Measurements from ENCODE around the gene IQGAP1.

IQGAP1 gene

DNA sequence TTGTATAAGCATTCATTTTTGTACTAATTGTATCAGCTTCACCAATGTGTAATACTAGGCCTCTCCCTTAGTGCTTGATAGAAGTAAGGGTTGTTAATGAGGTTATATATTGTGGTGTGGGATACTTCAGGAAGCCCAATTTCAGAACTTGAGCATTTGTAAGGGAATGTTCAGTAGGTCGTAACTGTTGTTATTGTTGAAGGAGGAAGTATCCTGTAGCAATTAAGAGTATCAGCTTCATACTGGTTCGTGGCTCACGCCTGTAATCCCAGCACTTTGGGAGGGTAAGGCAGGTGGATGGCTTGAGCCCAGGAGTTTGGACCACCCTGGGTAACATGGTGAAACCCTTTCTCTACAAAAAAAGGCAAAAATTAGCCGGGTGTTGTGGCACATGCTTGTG, 30.6 kb downstream of the IQGAP1 start:
- Histone ChIP-seq H3K27ac (no peak overlapping the region), H2AFZ (no peak overlapping the region), H3K4me2 (ENCODE audit: low read length) (no peak overlapping the region), H3K36me3 (ENCODE audit: control insufficient read depth, insufficient read depth, low read length) (no peaks in the 10 kb centered on the region), H3K27me3 (ENCODE audit: control insufficient read depth, insufficient read depth, low read length) (no peaks in the 10 kb centered on the region), H3K9ac (no peak overlapping the region), H3K79me2 (peaks cover 27% of the 10 kb centered on the region), H3K4me3 (ENCODE audit: low read depth, low read length) (no peak overlapping the region), H3K4me1 (peaks cover 5% of the 10 kb centered on the region), H3K9me3 (ENCODE audit: control insufficient read depth, low read length) (no peaks in the 10 kb centered on the region)
- TF ChIP-seq, protein P1, sequence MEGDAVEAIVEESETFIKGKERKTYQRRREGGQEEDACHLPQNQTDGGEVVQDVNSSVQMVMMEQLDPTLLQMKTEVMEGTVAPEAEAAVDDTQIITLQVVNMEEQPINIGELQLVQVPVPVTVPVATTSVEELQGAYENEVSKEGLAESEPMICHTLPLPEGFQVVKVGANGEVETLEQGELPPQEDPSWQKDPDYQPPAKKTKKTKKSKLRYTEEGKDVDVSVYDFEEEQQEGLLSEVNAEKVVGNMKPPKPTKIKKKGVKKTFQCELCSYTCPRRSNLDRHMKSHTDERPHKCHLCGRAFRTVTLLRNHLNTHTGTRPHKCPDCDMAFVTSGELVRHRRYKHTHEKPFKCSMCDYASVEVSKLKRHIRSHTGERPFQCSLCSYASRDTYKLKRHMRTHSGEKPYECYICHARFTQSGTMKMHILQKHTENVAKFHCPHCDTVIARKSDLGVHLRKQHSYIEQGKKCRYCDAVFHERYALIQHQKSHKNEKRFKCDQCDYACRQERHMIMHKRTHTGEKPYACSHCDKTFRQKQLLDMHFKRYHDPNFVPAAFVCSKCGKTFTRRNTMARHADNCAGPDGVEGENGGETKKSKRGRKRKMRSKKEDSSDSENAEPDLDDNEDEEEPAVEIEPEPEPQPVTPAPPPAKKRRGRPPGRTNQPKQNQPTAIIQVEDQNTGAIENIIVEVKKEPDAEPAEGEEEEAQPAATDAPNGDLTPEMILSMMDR (IDR thresholded peaks at IDR 0.05) = no peak

DNA sequence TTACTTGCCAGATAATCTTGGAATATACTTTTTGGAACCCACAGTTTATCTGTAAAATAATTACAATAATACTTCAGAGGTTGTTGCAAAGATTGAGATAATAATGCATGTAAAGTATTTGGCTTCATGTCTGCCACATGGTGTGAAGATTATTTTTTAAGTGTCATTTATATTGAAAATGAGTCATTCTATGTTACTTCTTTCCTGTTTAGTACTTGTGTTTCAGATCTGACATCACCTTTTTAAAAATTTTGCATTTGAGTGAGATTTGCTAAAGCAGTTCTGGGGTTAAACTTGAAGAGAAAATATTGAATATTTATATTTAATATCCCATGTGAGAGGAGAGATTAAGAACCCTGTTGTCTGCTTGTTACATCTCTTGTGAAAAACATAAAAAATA, 31.2 kb downstream of the IQGAP1 start:
- peaks cover 5% of the 10 kb centered on the region for H3K4me1 ChIP-seq
- H3K4me3 ChIP-seq (ENCODE audit: low read depth, low read length) = no peak overlapping the region
- no peak overlapping the region for H3K9ac ChIP-seq
- no peak overlapping the region for H3K4me2 ChIP-seq (ENCODE audit: low read length)
- H3K36me3 ChIP-seq (ENCODE audit: control insufficient read depth, insufficient read depth, low read length) = no peaks in the 10 kb centered on the region
- peaks cover 27% of the 10 kb centered on the region for H3K79me2 ChIP-seq
- H3K27ac ChIP-seq = no peak overlapping the region
- H3K27me3 ChIP-seq (ENCODE audit: control insufficient read depth, insufficient read depth, low read length) = no peaks in the 10 kb centered on the region
- TF ChIP-seq, protein P1 (IDR thresholded peaks at IDR 0.05) = no peak
- H3K9me3 ChIP-seq (ENCODE audit: control insufficient read depth, low read length) = no peaks in the 10 kb centered on the region
- H2AFZ ChIP-seq = no peak overlapping the region

DNA sequence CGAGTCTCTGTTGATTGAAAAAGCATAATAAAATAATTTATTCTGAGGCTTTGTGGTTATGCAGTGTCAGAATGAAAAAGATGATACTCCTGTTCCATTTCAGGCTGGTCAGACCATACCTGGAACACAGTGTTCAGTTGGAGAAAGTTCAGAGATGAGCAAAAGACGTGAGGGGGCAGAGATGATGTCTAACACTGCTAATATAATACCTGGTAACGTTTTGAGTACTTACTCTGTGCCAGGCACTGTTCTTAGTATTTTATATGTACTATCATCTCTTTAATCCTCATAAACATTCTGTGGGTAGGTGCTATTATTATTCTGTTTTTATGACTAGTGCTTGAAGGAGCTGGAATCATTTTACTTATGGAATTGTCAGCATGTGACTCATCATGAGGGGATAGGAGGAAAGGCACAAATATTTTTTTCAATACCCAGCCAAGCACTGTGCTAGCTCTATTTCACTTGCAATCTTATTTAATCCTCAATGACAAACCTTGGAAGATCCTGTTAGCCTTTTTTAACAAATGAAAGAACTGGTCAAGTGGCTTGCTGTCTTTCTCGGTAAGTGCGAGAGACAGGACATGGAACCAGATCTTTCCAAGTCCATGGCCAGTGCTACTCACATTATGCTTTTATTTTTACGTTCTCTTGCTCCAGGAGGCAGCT, 31.8 kb downstream of the IQGAP1 start:
- Histone ChIP-seq H3K36me3 (ENCODE audit: control insufficient read depth, insufficient read depth, low read length) (no peaks in the 10 kb centered on the region), H3K4me3 (ENCODE audit: low read depth, low read length) (no peak overlapping the region), H3K27ac (peak overlapping the region; percentile 7), H3K27me3 (ENCODE audit: control insufficient read depth, insufficient read depth, low read length) (no peaks in the 10 kb centered on the region), H3K9ac (no peak overlapping the region), H2AFZ (no peak overlapping the region), H3K9me3 (ENCODE audit: control insufficient read depth, low read length) (no peaks in the 10 kb centered on the region), H3K79me2 (peaks cover 27% of the 10 kb centered on the region), H3K4me2 (ENCODE audit: low read length) (no peak overlapping the region), H3K4me1 (peaks cover 5% of the 10 kb centered on the region)
- TF ChIP-seq, protein P1 (IDR thresholded peaks at IDR 0.05) = no peak

DNA sequence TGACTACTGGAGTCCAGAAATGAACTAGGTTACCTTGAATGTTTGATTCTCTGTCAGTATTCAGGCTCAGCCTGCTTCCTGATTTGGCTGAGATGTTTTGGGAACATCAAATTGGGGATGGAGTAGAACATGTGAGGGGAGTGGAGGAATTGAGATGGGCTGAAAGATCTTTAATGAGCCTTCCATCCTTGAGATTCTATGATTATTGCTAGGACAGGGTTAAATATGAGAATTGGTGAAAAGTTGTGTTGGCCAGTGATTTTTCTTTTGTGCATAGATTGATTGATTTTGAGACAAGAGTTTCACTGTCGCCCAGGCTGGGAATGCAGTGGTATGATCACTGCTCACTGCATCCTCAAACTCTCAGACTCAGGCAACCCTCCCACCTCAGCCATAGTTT, 32.4 kb downstream of the IQGAP1 start:
- TF ChIP-seq, protein P1 (IDR thresholded peaks at IDR 0.05) = no peak
- Histone ChIP-seq H3K4me1 (peaks cover 5% of the 10 kb centered on the region), H3K79me2 (peaks cover 27% of the 10 kb centered on the region), H3K9ac (no peak overlapping the region), H3K36me3 (ENCODE audit: control insufficient read depth, insufficient read depth, low read length) (no peaks in the 10 kb centered on the region), H3K27ac (peak overlapping the region; percentile 7), H3K4me3 (ENCODE audit: low read depth, low read length) (no peak overlapping the region), H3K27me3 (ENCODE audit: control insufficient read depth, insufficient read depth, low read length) (no peaks in the 10 kb centered on the region), H3K9me3 (ENCODE audit: control insufficient read depth, low read length) (no peaks in the 10 kb centered on the region), H3K4me2 (ENCODE audit: low read length) (no peak overlapping the region), H2AFZ (no peak overlapping the region)

DNA sequence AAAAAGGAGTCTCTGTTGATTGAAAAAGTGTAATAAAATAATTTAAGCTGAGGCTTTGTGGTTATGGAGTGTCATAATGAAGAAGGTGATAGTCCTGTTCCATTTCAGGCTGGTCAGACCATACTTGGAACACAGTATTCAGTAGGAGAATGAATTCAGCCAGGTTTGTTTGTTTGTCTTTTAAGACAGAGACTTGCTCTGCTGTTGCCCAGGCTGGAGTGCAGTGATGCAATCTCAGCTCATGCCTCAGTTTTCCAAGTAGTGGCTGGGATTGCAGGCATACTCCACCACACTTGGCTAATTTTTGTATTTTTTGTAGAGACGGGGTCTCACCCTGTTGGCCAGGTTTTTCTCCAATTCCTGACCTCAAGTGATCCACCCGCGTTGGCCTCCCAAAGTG, 33.5 kb downstream of the IQGAP1 start:
- no peak overlapping the region for H3K4me2 ChIP-seq (ENCODE audit: low read length)
- H3K36me3 ChIP-seq (ENCODE audit: control insufficient read depth, insufficient read depth, low read length) = no peaks in the 10 kb centered on the region
- peaks cover 5% of the 10 kb centered on the region for H3K4me1 ChIP-seq
- TF ChIP-seq, protein P1 (IDR thresholded peaks at IDR 0.05) = no peak
- H3K9me3 ChIP-seq (ENCODE audit: control insufficient read depth, low read length) = no peaks in the 10 kb centered on the region
- H3K9ac ChIP-seq = no peak overlapping the region
- no peaks in the 10 kb centered on the region for H3K27me3 ChIP-seq (ENCODE audit: control insufficient read depth, insufficient read depth, low read length)
- H3K4me3 ChIP-seq (ENCODE audit: low read depth, low read length) = no peak overlapping the region
- H3K79me2 ChIP-seq = peaks cover 27% of the 10 kb centered on the region
- no peak overlapping the region for H2AFZ ChIP-seq
- H3K27ac ChIP-seq = no peak overlapping the region

All from parathyroid adenoma (tissue), 2 donors.